ENCODE results near the gene ABHD14A.

The ABHD14A gene

DNA sequence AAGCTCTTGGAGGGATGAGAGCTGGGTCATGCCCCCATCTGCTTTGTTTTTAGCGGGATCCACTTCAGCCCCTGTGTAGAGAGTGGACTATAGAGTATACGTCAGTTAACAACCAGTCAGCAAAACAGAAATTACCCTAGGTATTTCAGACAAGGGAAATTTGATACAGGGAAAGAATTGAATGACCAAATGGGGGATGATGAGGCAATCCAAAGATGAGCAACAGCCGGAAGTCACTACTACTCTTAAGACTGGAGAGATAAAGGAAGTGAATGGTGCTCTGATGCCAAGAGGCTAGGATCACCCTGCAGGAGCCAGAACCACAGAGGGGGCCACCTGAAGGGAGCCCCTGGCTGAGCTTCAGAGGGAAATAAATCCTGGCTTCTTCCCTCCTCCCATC lies 21.4 kb upstream of the ABHD14A start:
- H3K4me3 ChIP-seq (ENCODE audit: control insufficient read depth, low read depth, low read length) = no peak overlapping the region
- TF ChIP-seq CTCF (IDR thresholded peaks at IDR 0.05; ENCODE audit: control insufficient read depth, insufficient read depth, low read depth, low read length, missing control alignments) = no peak
- peak; percentile 52 for DNase-seq (ENCODE audit: low read depth)

- no peak for TF ChIP-seq CTCF (IDR thresholded peaks at IDR 0.05; ENCODE audit: control insufficient read depth, insufficient read depth, low read depth, low read length, missing control alignments)
- no peak for DNase-seq (ENCODE audit: low read depth)
- no peak overlapping the region for H3K4me3 ChIP-seq (ENCODE audit: control insufficient read depth, low read depth, low read length)
These were observed 20.8 kb upstream of the ABHD14A start for GRCh38 chr3:51954105-51954504.

- no peak for TF ChIP-seq CTCF (IDR thresholded peaks at IDR 0.05; ENCODE audit: control insufficient read depth, insufficient read depth, low read depth, low read length, missing control alignments)
- no peak for DNase-seq (ENCODE audit: low read depth)
- H3K4me3 ChIP-seq (ENCODE audit: control insufficient read depth, low read depth, low read length) = no peak overlapping the region
These were observed 20.2 kb upstream of the ABHD14A start for GRCh38 chr3:51954713-51955112.

DNA sequence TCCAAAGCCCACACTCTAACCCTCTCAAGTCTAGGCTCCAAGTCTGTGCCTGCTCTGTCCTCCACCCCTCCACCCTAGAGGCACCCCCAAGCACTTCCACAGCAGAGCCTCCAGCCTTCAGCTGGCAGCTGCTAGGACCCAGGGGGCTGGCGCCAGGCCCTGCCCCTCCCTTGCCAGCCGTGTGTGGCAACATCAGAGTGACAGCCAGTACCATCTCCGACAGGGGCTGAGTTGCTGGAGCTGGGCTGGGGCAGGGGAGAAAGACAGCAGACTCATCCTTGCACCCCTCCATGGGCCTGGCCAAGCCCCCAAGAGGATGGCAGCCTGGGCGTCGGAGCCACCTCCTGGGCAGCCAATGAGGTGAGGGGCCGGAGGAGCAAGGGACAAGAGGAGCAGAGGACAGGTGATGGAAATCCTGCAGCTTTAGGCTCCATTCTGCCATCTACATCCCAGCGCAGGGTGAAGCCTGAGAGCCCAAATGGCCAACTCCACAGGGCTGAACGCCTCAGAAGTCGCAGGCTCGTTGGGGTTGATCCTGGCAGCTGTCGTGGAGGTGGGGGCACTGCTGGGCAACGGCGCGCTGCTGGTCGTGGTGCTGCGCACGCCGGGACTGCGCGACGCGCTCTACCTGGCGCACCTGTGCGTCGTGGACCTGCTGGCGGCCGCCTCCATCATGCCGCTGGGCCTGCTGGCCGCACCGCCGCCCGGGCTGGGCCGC lies 19.5 kb upstream of the ABHD14A start, which contains the start of gene GPR62:
Gene GPR62 (plus strand): TSS at position 207 of the 718 bp plus-strand sequence. CDS start 272 bp downstream, at position 479.
- no peak within 1 kb of the TSS for H3K4me3 ChIP-seq (ENCODE audit: control insufficient read depth, low read depth, low read length)
- no peak for DNase-seq (ENCODE audit: low read depth)
- TF ChIP-seq CTCF (IDR thresholded peaks at IDR 0.05; ENCODE audit: control insufficient read depth, insufficient read depth, low read depth, low read length, missing control alignments) = no peak

- DNase-seq (ENCODE audit: low read depth) = no peak
- TF ChIP-seq CTCF (IDR thresholded peaks at IDR 0.05; ENCODE audit: control insufficient read depth, insufficient read depth, low read depth, low read length, missing control alignments) = peak; percentile 48
- H3K4me3 ChIP-seq (ENCODE audit: control insufficient read depth, low read depth, low read length) = no peak overlapping the region
These were observed 18.7 kb upstream of the ABHD14A start for GRCh38 chr3:51955893-51956770.

- no peak for DNase-seq (ENCODE audit: low read depth)
- TF ChIP-seq CTCF (IDR thresholded peaks at IDR 0.05; ENCODE audit: control insufficient read depth, insufficient read depth, low read depth, low read length, missing control alignments) = no peak
- no peak overlapping the region for H3K4me3 ChIP-seq (ENCODE audit: control insufficient read depth, low read depth, low read length)
These were observed 17.2 kb upstream of the ABHD14A start for GRCh38 chr3:51957520-51958205.

All from AG09309 (cell line).